Activated T-helper 1 cell treated with Interleukin-2 at 50 U/mL for 16 hours (primary cell): ENCODE measurements around the gene OR52H1.

ENCODE experiments used
- DNase-seq: peaks from one replicate; pipeline ENCODE4 v3.0.0-alpha.2; 2020; ENCODE audit warnings: low read depth

OR52H1 gene

DNA sequence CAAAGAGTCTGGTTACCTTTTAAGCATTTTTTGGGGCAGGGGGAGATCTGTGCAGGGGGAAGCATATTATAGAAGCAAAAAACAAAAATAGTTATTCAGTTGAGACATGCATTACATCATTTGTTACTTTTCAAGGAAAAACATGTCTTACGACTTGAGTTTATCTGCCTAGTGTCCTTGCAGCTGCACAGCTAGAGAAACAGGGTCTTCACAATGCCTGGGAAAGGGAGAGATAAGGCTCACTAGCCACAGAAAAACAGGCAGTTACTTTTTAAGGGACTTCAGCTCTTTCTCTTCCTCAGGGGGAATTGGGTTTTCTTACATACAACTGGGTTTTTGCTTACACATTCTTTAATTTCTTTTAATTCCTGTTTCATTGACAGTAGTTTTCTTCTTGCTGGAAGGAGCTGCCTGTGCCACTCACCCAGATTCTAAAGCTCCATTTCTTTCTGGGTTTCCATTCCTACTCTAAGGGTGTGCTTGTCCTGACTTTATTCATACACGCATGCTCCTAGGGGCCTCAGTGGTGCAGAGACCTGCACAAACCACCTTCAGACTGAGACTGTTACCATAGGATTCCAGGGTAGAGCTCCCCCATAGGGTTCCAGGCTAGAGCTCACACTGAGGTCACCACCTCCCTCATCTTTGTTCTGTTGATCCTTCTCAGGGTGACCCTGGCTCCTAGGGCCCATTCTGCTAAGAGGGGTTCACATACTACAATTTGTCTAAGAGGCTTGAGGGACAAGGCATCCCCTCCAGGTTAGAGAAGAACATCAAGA lies 17.1 kb downstream of the OR52H1 start:
- DNase-seq, result no peak

DNA sequence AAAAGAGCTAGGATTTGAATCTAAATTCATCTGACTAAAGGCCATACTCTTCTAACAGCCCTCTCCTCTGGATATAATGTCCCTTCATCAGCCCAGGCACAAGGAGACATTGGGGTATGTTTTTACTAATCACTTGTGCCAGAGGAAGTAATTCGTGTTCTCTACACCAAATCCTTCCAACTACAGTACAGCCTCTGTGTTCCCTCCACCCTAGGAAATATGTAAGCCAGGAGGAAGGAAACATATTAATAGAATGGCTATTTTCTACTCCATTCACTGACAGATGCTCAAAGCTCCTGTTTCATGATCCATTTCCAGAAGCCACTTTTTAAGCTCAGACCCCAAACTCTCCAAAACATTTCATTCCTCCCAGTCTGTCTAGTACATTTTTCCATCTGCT lies 19.8 kb downstream of the OR52H1 start:
- DNase-seq, result no peak

DNA sequence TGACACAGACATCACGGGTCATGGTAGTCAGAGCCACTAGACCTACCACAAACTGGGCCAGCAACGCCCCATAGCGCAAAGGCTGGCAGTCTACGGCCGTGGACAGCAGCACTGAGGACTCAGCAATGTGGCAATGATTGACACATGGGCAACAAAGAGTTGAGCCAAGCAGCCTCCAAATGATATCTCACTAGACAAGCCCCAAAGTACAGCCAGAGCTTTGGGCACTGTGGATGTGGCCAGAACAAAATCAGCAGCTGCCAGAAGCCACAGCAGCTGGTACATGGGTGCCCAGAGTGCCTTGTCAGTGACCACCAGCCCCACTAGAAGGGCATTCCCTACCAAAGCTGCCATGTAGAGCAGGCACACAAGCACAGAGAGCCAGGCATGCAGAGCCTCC lies 20.6 kb downstream of the OR52H1 start:
- DNase-seq, result no peak

DNA sequence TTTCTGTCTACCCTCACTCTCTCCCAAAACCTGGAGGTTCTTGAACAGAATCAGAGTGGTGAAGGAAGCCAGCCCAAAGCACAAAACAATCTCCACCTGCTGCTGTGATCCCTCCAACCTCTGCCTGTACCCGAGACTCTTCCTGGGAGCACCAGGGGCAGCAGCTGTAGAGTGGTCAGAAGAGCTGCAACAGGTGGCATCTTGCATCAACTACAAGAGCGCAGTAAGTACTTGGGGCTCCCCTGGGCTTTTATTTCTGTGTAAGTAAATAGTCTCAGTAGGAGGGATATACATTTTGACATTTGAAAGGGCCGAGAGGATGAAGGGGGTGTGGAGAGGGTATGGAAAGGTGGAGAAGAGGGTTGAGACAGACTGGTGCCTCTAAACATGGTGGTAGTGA lies 23.6 kb downstream of the OR52H1 start:
- no peak for DNase-seq

DNA sequence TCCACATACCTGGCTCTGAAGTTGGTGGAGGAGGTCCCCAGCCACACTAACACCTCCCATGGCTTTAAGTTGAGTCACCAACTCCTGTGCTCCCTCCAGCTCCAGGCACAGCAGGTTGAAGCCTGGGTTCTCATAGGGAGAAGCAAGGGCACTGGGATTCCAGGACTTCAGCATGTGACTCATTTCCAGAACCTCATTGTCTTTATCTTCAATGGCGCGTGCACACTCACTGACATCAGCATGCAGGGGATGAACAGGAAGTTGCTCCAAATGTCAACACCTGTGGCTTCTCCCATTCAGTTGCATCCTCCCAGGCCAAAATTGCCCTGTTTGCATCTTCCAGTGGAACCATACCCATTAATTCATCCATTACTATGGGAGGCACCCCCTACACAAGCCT lies 26.0 kb downstream of the OR52H1 start:
- no peak for DNase-seq

DNA sequence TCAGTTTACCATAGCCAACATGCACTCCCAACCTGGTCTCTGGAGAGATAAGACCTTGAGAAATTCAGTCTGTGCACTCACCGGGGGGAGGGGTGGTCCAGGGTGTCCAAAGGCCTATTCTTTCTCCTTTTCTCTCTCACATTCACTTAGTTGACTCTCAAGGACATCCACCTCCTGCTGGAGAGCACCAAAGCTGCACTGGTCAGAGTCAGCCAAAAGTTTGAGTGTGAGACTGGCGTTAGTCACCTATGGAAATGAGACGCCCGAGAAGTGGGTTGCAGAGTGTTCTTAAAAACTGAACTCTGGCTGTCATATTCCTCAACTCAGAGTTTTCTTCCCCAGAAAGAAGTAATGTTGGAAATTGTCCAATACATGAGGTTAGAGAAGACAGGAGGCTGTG lies 26.8 kb downstream of the OR52H1 start:
- DNase-seq, result no peak

DNA sequence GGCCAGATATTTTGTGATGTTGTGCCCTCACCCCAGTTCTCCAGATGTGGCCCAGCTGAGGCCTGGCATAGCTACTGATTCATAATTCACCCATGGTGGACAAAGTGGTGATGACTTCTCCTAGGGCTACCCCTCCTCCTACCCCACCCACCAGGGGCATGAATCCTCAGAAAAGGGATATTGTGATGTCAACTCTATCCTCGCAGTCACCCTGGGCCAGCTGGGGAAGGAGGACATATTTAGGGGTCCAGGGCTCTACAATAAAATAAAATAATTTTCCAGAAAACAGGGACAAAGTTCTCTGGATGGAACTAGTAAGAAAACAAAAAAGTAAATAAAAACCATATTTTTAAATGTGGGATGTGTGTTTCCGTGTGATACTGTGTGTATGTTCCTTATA lies 31.7 kb downstream of the OR52H1 start, which contains the start of gene UBQLNL:
UBQLNL (minus strand) TSS at position 101 of the 400 bp plus-strand sequence. CDS start 258 bp downstream, outside the sequence.
- DNase-seq, result no peak

DNA sequence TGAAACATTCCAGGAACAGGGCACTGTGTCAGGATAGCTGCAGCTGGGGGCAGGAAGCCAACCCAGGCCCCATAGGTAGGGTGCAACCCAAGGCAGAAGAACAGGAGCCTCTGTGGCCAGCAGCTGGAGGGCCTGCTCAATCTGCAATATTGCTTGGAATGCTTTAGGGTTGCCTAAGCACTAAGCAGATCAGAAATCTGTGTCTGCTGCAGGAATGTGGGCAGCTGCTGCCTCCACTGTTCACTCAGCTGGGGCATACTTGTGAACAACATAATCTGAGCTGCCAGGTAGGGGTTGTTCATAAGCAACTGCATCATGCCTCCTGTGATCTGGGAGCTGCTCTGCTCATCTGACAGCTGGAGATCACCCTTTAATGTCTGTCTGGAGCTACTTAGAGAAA lies 33.5 kb downstream of the OR52H1 start:
- DNase-seq, result no peak

DNA sequence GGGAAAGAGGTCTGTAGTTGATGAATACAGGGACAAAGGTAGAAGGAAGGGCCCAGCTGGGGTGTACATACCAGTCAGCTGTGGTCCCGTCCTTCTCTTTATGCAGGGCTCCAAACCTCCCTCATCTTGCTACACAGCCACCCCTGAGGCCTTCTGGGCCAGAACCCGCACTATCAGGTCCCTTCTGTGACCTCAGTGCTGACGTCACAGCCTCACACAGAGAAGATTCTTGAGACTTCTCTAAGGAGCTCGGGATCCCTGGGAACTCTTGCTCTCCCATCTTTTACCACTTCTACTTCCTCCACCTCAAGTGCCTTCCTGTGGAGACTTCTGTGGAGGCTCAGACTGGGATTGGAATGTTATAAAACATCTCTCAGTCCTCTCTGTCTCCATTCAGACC lies 38.5 kb downstream of the OR52H1 start, which contains the start of gene UBQLN3:
UBQLN3 (minus strand) TSS at position 155 of the 400 bp plus-strand sequence. CDS start 399 bp downstream, outside the sequence.
- no peak for DNase-seq

DNA sequence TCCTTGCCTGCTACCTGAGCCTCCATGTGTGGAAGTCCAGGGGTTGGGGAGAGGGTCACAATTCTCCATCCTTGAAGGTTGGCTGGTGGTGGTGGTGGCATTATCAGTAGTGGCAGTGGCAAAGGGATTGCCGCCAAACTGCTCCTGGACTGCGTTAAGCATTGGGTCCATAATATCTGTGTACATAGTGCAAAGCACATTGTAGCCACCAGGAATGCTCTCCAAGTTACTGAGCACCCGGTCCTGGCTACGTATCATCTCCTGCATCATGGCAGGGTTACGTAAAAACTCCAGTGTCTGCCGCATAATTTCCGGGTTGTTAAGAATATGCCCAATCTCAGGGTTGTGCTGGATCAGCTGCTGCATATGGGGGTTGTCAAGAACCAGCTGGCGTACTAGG lies 39.7 kb downstream of the OR52H1 start:
- DNase-seq, result no peak

DNA sequence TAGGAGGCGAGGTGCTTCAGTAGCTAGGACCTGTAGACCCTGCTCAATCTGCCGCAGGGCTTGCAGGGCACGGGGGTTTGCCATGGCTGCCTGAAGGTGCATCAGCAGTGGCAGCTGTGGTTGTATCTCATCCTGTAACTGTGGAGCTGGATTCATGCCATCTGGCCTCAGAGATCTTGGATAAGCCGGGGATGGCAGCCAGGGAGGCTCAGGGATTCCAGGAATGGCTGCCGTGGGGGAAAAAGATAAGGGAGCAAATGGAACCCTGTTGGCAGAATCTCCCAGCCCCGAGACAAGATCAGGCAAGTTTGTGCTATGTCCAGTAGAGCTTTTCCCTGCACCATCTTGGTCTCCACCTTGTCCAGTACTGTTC lies 40.4 kb downstream of the OR52H1 start:
- no peak for DNase-seq

DNA sequence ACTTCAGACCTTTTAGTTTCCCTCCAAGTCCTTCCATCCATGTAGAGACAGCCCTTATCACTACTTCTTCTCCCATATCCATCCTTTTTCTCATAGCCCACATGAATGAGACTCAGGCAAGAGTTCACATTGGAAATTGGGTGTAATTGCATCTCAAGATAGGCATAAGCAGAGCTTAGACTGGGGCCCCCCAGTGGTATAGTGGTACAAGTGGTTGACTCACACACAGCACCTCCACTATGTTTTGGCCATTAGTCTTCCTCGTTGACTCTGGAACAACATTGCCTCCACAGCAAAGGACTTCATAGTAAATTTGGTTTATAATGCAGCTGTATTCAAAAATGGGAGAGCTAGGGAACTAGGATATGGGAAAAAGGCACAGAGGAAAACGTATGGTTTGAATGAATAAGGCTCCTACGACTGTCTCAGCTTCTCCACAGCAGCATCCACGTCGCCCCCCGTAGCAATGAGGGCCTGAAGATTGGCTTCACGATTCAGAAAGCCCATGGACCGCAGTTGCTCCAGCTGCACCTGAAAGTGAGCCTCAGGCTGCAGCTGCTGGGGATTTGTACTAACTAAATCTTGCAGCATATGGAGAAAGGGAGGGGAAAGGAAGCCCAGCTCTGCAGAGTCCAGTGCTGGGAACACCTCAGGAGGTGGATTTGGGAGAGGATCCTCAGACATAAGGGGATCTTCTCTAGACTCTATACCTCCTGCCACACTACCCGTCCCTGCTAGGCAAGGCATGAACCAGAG lies 41.0 kb downstream of the OR52H1 start:
- no peak for DNase-seq

DNA sequence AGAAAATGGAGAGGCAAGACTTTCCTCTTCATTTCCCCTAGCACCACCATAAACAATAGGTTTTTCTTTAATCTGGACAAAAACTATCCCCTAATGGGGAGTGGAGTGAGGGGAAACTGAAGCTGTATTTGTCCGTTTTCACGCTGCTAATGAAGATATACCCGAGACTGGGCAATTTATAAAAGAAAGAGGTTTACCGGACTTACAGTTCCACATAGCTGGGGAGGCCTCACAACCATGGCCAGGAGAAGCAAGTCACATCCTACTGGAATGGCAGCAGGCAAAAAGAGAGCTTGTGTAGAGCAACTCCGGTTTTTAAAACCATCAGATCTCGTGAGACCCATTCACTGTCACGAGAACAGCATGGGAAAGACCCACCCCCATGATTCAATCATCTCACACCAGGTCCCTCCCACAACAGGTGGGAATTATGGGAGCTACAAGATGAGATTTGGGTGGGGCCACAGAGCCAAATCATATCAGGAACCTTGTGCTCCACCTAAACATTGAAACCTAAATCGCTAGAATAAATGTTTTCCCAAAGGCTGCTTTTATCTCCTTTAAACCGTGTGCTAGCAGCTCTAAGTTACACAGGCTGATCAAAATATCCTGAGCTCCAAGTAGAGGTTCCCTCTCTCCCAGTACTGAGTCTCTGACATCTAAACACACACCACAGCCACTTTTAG lies 42.8 kb downstream of the OR52H1 start:
- DNase-seq, result no peak

DNA sequence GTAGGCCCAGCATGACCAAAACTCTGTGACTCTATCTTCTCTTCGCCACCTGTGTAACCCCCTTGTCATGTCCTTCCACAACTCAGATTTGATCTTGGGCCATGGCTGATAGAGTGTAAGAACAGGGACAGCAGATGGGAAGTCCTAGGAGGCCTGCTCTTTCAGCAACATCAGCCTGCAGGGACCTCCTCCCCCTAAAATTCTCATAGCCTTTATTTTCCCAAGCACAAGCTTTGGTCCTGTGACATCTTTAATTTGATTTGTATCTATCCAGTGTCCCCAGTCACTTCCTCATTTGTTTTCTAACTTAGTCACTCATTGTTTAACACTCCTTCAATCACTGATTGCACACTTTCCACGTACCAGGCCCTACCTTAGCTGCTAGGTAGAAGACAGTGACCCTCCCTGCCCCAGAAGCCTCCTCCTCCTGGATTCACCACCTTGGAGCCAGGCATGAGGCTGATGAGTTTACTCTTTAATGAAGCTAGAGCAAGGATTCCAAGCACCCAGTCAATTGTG lies 43.9 kb downstream of the OR52H1 start:
- no peak for DNase-seq

DNA sequence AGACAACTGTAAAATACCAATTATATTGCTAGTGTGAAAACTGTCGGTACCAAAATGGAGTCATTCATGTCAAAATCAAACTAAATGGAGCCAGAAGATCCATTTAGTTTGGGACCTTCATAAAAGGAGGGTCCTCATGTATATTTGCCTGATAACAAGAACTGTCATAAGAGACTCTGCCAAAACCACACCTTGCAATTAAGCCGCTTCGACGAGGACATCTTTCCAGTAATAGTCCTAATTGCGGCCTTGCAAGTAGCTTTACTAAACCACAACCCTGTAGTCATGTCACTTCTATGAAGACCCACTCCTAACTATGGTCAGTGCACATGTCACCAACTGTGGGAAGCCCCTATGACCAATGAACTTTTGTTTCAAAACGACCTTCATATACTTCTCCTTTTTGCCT lies 47.9 kb downstream of the OR52H1 start:
- DNase-seq, result no peak

DNA sequence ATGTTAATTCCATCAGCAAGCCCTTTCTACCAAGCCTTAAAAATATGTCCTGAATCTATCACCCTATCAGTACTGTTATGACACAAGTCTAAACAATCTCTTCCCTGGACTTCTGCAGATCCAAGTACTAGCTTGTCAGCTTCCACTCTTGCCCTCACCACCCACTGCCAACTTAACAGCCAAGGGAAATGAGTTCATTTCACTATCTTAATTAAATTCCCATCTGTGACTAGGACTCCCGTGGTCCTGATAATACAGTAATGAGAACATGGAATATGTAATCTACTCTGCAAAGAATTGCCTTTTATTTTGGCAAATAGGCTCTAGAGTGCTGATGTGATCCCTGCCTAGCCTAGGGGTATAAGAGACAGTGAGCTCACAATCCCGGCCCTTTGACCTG lies 48.7 kb downstream of the OR52H1 start:
- DNase-seq, result no peak
